GM23338 (cell line): ENCODE results near the gene KRT84.

Experiments used
- CREB1 ChIP-seq: fragments of 250-450 bp; sonication (Bioruptor Pico); IDR thresholded peaks from 2 replicates; pipeline ENCODE4 v1.5.0; 2020; ENCODE audit warnings: low read depth, mild to moderate bottlenecking, moderate library complexity
- CTCF ChIP-seq, 2 experiments: fragments of 200-600 bp in 1 of 2; sonication (generic) in 1 of 2; conservative IDR thresholded peaks; 2 replicates each; pipeline versions ENCODE4 v1.5.1 to v1.6.1; 2016 to 2017; ENCODE audit warnings: antibody characterized with exemption in 2 of 2, low read depth in 2 of 2, mild to moderate bottlenecking in 2 of 2, moderate library complexity in 1 of 2
- ETS1 ChIP-seq: IDR thresholded peaks from 2 replicates; pipeline ENCODE4 v1.6.1; 2016; ENCODE audit warnings: antibody characterized with exemption
- EZH2 ChIP-seq: fragments of 200-600 bp; sonication (generic); IDR thresholded peaks from one replicate; pipeline ENCODE4 v1.8.0; 2017; ENCODE audit warnings: antibody characterized with exemption, mild to moderate bottlenecking, low read depth; ENCODE audit not compliant: unreplicated experiment
- EZH2phosphoT487 ChIP-seq: fragments of 200-600 bp; sonication (generic); IDR thresholded peaks from one replicate; pipeline ENCODE4 v1.8.1; 2018; ENCODE audit warnings: antibody characterized with exemption; ENCODE audit not compliant: unreplicated experiment
- JUNB ChIP-seq: IDR thresholded peaks from one replicate; pipeline ENCODE4 v1.6.1; 2016; ENCODE audit warnings: antibody characterized with exemption; ENCODE audit not compliant: unreplicated experiment
- NANOG ChIP-seq: IDR thresholded peaks from 2 replicates; pipeline ENCODE4 v1.6.1; 2016; ENCODE audit warnings: antibody characterized with exemption, borderline replicate concordance
- POLR2AphosphoS5 ChIP-seq: IDR thresholded peaks from 2 replicates; pipeline ENCODE4 v1.6.1; 2016; ENCODE audit warnings: antibody characterized with exemption, low read depth
- REST ChIP-seq: IDR thresholded peaks from one replicate; pipeline ENCODE4 v1.6.1; 2018; ENCODE audit warnings: antibody characterized with exemption; ENCODE audit not compliant: unreplicated experiment
- STAT1 ChIP-seq: IDR thresholded peaks from one replicate; pipeline ENCODE4 v1.6.1; 2016; ENCODE audit warnings: antibody characterized with exemption; ENCODE audit not compliant: unreplicated experiment
- ZNF114 ChIP-seq: fragments of 250-450 bp; sonication (Bioruptor Pico); IDR thresholded peaks from 2 replicates; pipeline ENCODE4 v1.5.0; 2020; ENCODE audit warnings: mild to moderate bottlenecking, moderate library complexity
- ZNF331 ChIP-seq: fragments of 250-450 bp; sonication (Bioruptor Pico); IDR thresholded peaks from 2 replicates; pipeline ENCODE4 v1.5.0; 2020; ENCODE audit warnings: low read depth, mild to moderate bottlenecking, moderate library complexity
- ZNF462 ChIP-seq: fragments of 250-450 bp; sonication (Bioruptor Pico); IDR thresholded peaks from 2 replicates; pipeline ENCODE4 v1.5.0; 2020; ENCODE audit warnings: mild to moderate bottlenecking, moderate library complexity

GRCh38 chr12:52356031-52356761 lies 29.3 kb downstream of the KRT84 start:
- TF ChIP-seq CTCF (conservative IDR thresholded peaks at IDR 0.05; ENCODE audit: low read depth in 2 of 2): peak in 1 of 2 experiments; percentile 14; a peak in 1 of 4 replicates
- no peak for TF ChIP-seq CREB1 (CRISPR knock-in tag)
- TF ChIP-seq EZH2phosphoT487: no peak
- TF ChIP-seq EZH2: no peak
- no peak for TF ChIP-seq POLR2AphosphoS5
- TF ChIP-seq REST: no peak
- TF ChIP-seq STAT1: no peak
- TF ChIP-seq JUNB: no peak
- TF ChIP-seq NANOG: no peak
- TF ChIP-seq ETS1: no peak
- no peak for TF ChIP-seq ZNF462 (CRISPR knock-in tag)
- TF ChIP-seq ZNF331 (CRISPR knock-in tag): no peak
- TF ChIP-seq ZNF114 (CRISPR knock-in tag): no peak
